ENCODE results near the gene SPACA9. TPM values are rescaled to one million over a fixed set of nuclear protein-coding genes. Genes with fewer than 3 reads are reported as not detected.

The SPACA9 gene
- total and polyA plus RNA-seq, 3 experiments from 2014 or later: 1.4 to 2.8 (median 2.6) TPM

- no peaks in the 10 kb centered on the region for H3K9me3 ChIP-seq (ENCODE audit: low read length)
- no peak for DNase-seq
- peaks cover 42% of the 10 kb centered on the region for H3K36me3 ChIP-seq (ENCODE audit: insufficient read depth, low read length)
- Mint-ChIP-seq H3K27me3 (no peaks in the 10 kb centered on the region), H3K36me3 (peaks cover 12 to 91% (median 23%) of the 10 kb centered on the region in 3 donors), H3K9me3 (no peaks in the 10 kb centered on the region), H3K27ac (no peak overlapping the region), H3K4me3 (no peak overlapping the region), H3K4me1 (peaks cover 6 to 16% (median 11%) of the 10 kb centered on the region in 3 donors)
- H3K4me1 ChIP-seq (ENCODE audit: insufficient read depth, low read length): peaks cover 4% of the 10 kb centered on the region
- no peaks in the 10 kb centered on the region for H3K27me3 ChIP-seq (ENCODE audit: insufficient read depth, low read length, poor library complexity, severe bottlenecking)
- no peak overlapping the region for H3K27ac ChIP-seq (ENCODE audit: low read depth, low read length)
- POLR2A ChIA-PET: no interaction called here
- CTCF ChIA-PET: no interaction called here
- no peak overlapping the region for H3K4me3 ChIP-seq (ENCODE audit: low read length)
These were observed 19.4 kb downstream of the SPACA9 start for GRCh38 chr9:132898051-132898450.

- H3K4me3 Mint-ChIP-seq: no peak overlapping the region
- peaks cover 39% of the 10 kb centered on the region for H3K36me3 ChIP-seq (ENCODE audit: insufficient read depth, low read length)
- H3K27ac Mint-ChIP-seq: peak overlapping the region; percentile 34 to 88 (median 76)
- no peak overlapping the region for H3K27ac ChIP-seq (ENCODE audit: low read depth, low read length)
- ChIA-PET CTCF (interaction anchor here (0.7 to 2.9 kb wide), 17 partner anchors 8 to 242 kb away, joined by 3 to 16 read pairs (median 3); partner anchors contain the start of gene SPACA9), POLR2A (interaction anchor here (0.5 to 1.1 kb wide), 3 partner anchors 8 to 1153 kb away, joined by 3 to 5 read pairs (median 4); partner anchors contain the start of gene TSC1)
- no peaks in the 10 kb centered on the region for H3K27me3 ChIP-seq (ENCODE audit: insufficient read depth, low read length, poor library complexity, severe bottlenecking)
- no peaks in the 10 kb centered on the region for H3K9me3 ChIP-seq (ENCODE audit: low read length)
- H3K4me1 Mint-ChIP-seq: peaks cover 8 to 19% (median 11%) of the 10 kb centered on the region in 3 donors
- no peaks in the 10 kb centered on the region for H3K9me3 Mint-ChIP-seq
- no peak overlapping the region for H3K4me3 ChIP-seq (ENCODE audit: low read length)
- DNase-seq: peak; percentile 61 to 81 (median 73)
- no peaks in the 10 kb centered on the region for H3K27me3 Mint-ChIP-seq
- peaks cover 17 to 88% (median 35%) of the 10 kb centered on the region in 3 donors for H3K36me3 Mint-ChIP-seq
- H3K4me1 ChIP-seq (ENCODE audit: insufficient read depth, low read length): peaks cover 4% of the 10 kb centered on the region
These were observed 23.4 kb downstream of the SPACA9 start for GRCh38 chr9:132901858-132902831.

- DNase-seq: no peak
- H3K27ac Mint-ChIP-seq: peak overlapping the region in 1 of 8 donors; percentile 88
- H3K9me3 ChIP-seq (ENCODE audit: low read length): no peaks in the 10 kb centered on the region
- peaks cover 0 to 2% of the 10 kb centered on the region in 2 donors for H3K27me3 Mint-ChIP-seq
- H3K4me1 ChIP-seq (ENCODE audit: insufficient read depth, low read length): peaks cover 12% of the 10 kb centered on the region
- no peak overlapping the region for H3K4me3 ChIP-seq (ENCODE audit: low read length)
- H3K4me1 Mint-ChIP-seq: peaks cover 17 to 29% (median 20%) of the 10 kb centered on the region in 3 donors
- H3K4me3 Mint-ChIP-seq: no peak overlapping the region
- peaks cover 12 to 71% (median 35%) of the 10 kb centered on the region in 3 donors for H3K36me3 Mint-ChIP-seq
- no peaks in the 10 kb centered on the region for H3K27me3 ChIP-seq (ENCODE audit: insufficient read depth, low read length, poor library complexity, severe bottlenecking)
- H3K9me3 Mint-ChIP-seq: no peaks in the 10 kb centered on the region
- CTCF ChIA-PET: no interaction called here
- peaks cover 29% of the 10 kb centered on the region for H3K36me3 ChIP-seq (ENCODE audit: insufficient read depth, low read length)
- H3K27ac ChIP-seq (ENCODE audit: low read depth, low read length): no peak overlapping the region
- POLR2A ChIA-PET: no interaction called here
These were observed 25.1 kb downstream of the SPACA9 start for GRCh38 chr9:132903574-132904492.

- Histone ChIP-seq H3K4me1 (ENCODE audit: insufficient read depth, low read length) (peaks cover 18% of the 10 kb centered on the region), H3K9me3 (ENCODE audit: low read length) (no peaks in the 10 kb centered on the region), H3K27ac (ENCODE audit: low read depth, low read length) (no peak overlapping the region), H3K27me3 (ENCODE audit: insufficient read depth, low read length, poor library complexity, severe bottlenecking) (no peaks in the 10 kb centered on the region), H3K4me3 (ENCODE audit: low read length) (no peak overlapping the region), H3K36me3 (ENCODE audit: insufficient read depth, low read length) (peaks cover 20% of the 10 kb centered on the region)
- no peak overlapping the region for H3K27ac Mint-ChIP-seq
- H3K9me3 Mint-ChIP-seq: no peaks in the 10 kb centered on the region
- H3K27me3 Mint-ChIP-seq: peaks cover 0 to 5% of the 10 kb centered on the region in 2 donors
- ChIA-PET CTCF (no interaction called here), POLR2A (no interaction called here)
- DNase-seq: no peak
- peaks cover 14 to 68% (median 36%) of the 10 kb centered on the region in 3 donors for H3K36me3 Mint-ChIP-seq
- H3K4me1 Mint-ChIP-seq: peaks cover 23 to 36% (median 27%) of the 10 kb centered on the region in 3 donors
- no peak overlapping the region for H3K4me3 Mint-ChIP-seq
These were observed 27.0 kb downstream of the SPACA9 start for GRCh38 chr9:132905726-132906125.

GRCh38 chr9:132908635-132909034 is 29.9 kb downstream of the SPACA9 start:
- ChIA-PET POLR2A (interaction anchor here (0.7 to 1.0 kb wide), 3 partner anchors 27 to 35 kb away, joined by 3 to 10 read pairs (median 3); partner anchors contain the start of gene SPACA9), CTCF (interaction anchor here (0.8 to 1.1 kb wide), 4 partner anchors 16 to 36 kb away, joined by 3 read pairs; partner anchors contain the start of gene TSC1)
- Histone ChIP-seq H3K36me3 (ENCODE audit: insufficient read depth, low read length) (peaks cover 20% of the 10 kb centered on the region), H3K27me3 (ENCODE audit: insufficient read depth, low read length, poor library complexity, severe bottlenecking) (no peaks in the 10 kb centered on the region), H3K27ac (ENCODE audit: low read depth, low read length) (peak overlapping the region; percentile 2), H3K9me3 (ENCODE audit: low read length) (no peaks in the 10 kb centered on the region), H3K4me1 (ENCODE audit: insufficient read depth, low read length) (peaks cover 13% of the 10 kb centered on the region), H3K4me3 (ENCODE audit: low read length) (no peak overlapping the region)
- peak; percentile 8 to 75 (median 34) for DNase-seq
- H3K36me3 Mint-ChIP-seq: peaks cover 22 to 62% (median 31%) of the 10 kb centered on the region in 3 donors
- H3K27me3 Mint-ChIP-seq: peaks cover 0 to 5% of the 10 kb centered on the region in 2 donors
- peaks cover 16 to 20% (median 17%) of the 10 kb centered on the region in 3 donors for H3K4me1 Mint-ChIP-seq
- peak overlapping the region; percentile 61 to 79 (median 78) for H3K4me3 Mint-ChIP-seq
- H3K9me3 Mint-ChIP-seq: no peaks in the 10 kb centered on the region
- peak overlapping the region; percentile 44 to 95 (median 90) for H3K27ac Mint-ChIP-seq

GRCh38 chr9:132909311-132909710 is 30.6 kb downstream of the SPACA9 start:
- peaks cover 21 to 58% (median 26%) of the 10 kb centered on the region in 3 donors for H3K36me3 Mint-ChIP-seq
- H3K27me3 Mint-ChIP-seq: peaks cover 0 to 5% of the 10 kb centered on the region in 2 donors
- ChIA-PET CTCF (interaction anchor here (0.5 to 1.1 kb wide), 5 partner anchors 16 to 409 kb away, joined by 3 read pairs; partner anchors contain the start of gene TSC1), POLR2A (interaction anchor here (1.0 kb wide), 1 partner anchor 30 kb away, joined by 3 read pairs; the partner anchor contains the start of gene SPACA9)
- H3K4me1 ChIP-seq (ENCODE audit: insufficient read depth, low read length): peaks cover 13% of the 10 kb centered on the region
- peak overlapping the region in 6 of 8 donors; percentile 29 to 95 (median 89) for H3K27ac Mint-ChIP-seq
- H3K27ac ChIP-seq (ENCODE audit: low read depth, low read length): no peak overlapping the region
- H3K36me3 ChIP-seq (ENCODE audit: insufficient read depth, low read length): peaks cover 20% of the 10 kb centered on the region
- H3K4me3 ChIP-seq (ENCODE audit: low read length): no peak overlapping the region
- H3K9me3 Mint-ChIP-seq: no peaks in the 10 kb centered on the region
- H3K27me3 ChIP-seq (ENCODE audit: insufficient read depth, low read length, poor library complexity, severe bottlenecking): no peaks in the 10 kb centered on the region
- H3K4me1 Mint-ChIP-seq: peaks cover 16 to 20% (median 17%) of the 10 kb centered on the region in 3 donors
- DNase-seq: no peak
- H3K4me3 Mint-ChIP-seq: peak overlapping the region in 4 of 7 donors; percentile 61 to 78 (median 67)
- H3K9me3 ChIP-seq (ENCODE audit: low read length): no peaks in the 10 kb centered on the region

GRCh38 chr9:132910376-132910775 is 31.7 kb downstream of the SPACA9 start:
- H3K27ac Mint-ChIP-seq: peak overlapping the region in 4 of 8 donors; percentile 29 to 80 (median 44)
- POLR2A ChIA-PET: no interaction called here
- Histone ChIP-seq H3K9me3 (ENCODE audit: low read length) (no peaks in the 10 kb centered on the region), H3K27ac (ENCODE audit: low read depth, low read length) (no peak overlapping the region), H3K4me3 (ENCODE audit: low read length) (no peak overlapping the region), H3K4me1 (ENCODE audit: insufficient read depth, low read length) (peaks cover 13% of the 10 kb centered on the region), H3K36me3 (ENCODE audit: insufficient read depth, low read length) (peaks cover 16% of the 10 kb centered on the region), H3K27me3 (ENCODE audit: insufficient read depth, low read length, poor library complexity, severe bottlenecking) (no peaks in the 10 kb centered on the region)
- peaks cover 22 to 57% (median 24%) of the 10 kb centered on the region in 3 donors for H3K36me3 Mint-ChIP-seq
- CTCF ChIA-PET: interaction anchor here (1.4 kb wide), 1 partner anchor 8 kb away, joined by 8 read pairs; no protein-coding TSS in a partner anchor
- H3K4me3 Mint-ChIP-seq: peak overlapping the region in 1 of 7 donors; percentile 41
- DNase-seq: no peak
- peaks cover 0 to 5% of the 10 kb centered on the region in 2 donors for H3K27me3 Mint-ChIP-seq
- no peaks in the 10 kb centered on the region for H3K9me3 Mint-ChIP-seq
- peaks cover 16 to 20% (median 17%) of the 10 kb centered on the region in 3 donors for H3K4me1 Mint-ChIP-seq

Data from CD8-positive, alpha-beta memory T cell (primary cell).